ENCODE data around the gene BCL10. TPM values are rescaled to one million over a fixed set of nuclear protein-coding genes. Genes with fewer than 3 reads are reported as not detected.

The BCL10 gene
- total RNA-seq, 1 donor from 2014 or later = 25.9 TPM

DNA sequence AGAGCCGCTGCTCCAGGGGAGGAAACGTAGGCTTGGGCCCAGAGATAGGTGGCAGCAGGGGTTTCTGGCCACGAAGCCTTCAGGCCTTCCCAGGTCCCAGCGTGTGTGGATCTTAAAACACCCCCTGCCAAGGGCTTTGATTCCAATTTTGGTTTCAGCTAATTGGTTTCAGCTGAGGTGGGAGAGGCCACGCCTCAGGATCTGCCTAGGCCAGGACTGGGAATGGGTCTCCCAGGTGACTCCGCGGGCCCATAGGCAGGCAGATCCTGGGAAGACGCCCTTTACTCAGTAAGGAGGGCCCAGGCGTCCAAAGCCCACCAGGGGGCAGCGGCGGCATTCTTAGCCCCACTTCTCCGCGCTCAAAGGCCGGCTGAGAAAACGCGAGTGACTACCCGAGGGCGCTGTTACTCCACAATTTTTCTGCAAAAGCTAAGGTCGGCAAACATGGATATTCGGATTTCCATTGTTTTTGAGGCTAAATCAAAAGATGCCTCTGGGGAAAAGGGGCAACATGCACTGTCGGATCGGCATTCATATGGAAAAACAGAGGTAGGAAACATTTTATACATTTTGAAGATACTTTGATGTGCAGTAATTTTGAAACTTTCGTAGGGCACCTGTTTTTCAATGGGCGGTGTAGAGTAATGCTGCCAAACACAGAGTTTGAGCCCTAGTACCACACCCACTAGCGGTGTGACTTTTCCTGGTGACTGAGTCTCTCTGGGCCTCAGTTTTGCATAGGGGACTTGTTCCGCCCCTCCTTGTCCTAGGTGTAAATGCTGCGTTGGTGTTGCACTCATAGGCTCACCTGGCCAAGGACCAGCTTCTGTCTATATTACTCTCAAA lies 31.8 kb upstream of the BCL10 start:
- no peaks in the 10 kb centered on the region for H3K36me3 ChIP-seq
- ATAC-seq (peak; percentile 98), DNase-seq (peak; percentile 92)
- H3K27ac ChIP-seq = no peak overlapping the region
- peaks cover 6% of the 10 kb centered on the region for H3K4me1 ChIP-seq
- intact Hi-C loops (cut with DNase I) = loop anchor here (5.0 kb wide), 1 partner anchor 384 kb away; no protein-coding TSS in a partner anchor
- TF ChIP-seq CTCF (IDR thresholded peaks at IDR 0.05) = peak; percentile 96
- no peaks in the 10 kb centered on the region for H3K9me3 ChIP-seq
- no peaks in the 10 kb centered on the region for H3K27me3 ChIP-seq
- no peak overlapping the region for H3K4me3 ChIP-seq

- DNase-seq (no peak), ATAC-seq (no peak)
- intact Hi-C loops (cut with DNase I) = loop anchor here (5.0 kb wide), 1 partner anchor 386 kb away; no protein-coding TSS in a partner anchor
- peaks cover 6% of the 10 kb centered on the region for H3K4me1 ChIP-seq
- no peak for TF ChIP-seq CTCF (IDR thresholded peaks at IDR 0.05)
- H3K36me3 ChIP-seq = no peaks in the 10 kb centered on the region
- H3K27me3 ChIP-seq = no peaks in the 10 kb centered on the region
- no peaks in the 10 kb centered on the region for H3K9me3 ChIP-seq
- H3K27ac ChIP-seq = no peak overlapping the region
- H3K4me3 ChIP-seq = no peak overlapping the region
Measured at GRCh38 chr1:85306236-85306635, 29.8 kb upstream of the BCL10 start.

GRCh38 chr1:85303440-85304162 lies 27.2 kb upstream of the BCL10 start:
- Histone ChIP-seq H3K4me3 (no peak overlapping the region), H3K4me1 (peaks cover 10% of the 10 kb centered on the region), H3K9me3 (no peaks in the 10 kb centered on the region), H3K36me3 (no peaks in the 10 kb centered on the region), H3K27me3 (no peaks in the 10 kb centered on the region), H3K27ac (no peak overlapping the region)
- TF ChIP-seq CTCF (IDR thresholded peaks at IDR 0.05) = no peak
- no peak for ATAC-seq
- no peak for DNase-seq
- intact Hi-C loops (cut with DNase I) = no loop called here

- Histone ChIP-seq H3K9me3 (no peaks in the 10 kb centered on the region), H3K27me3 (no peaks in the 10 kb centered on the region), H3K4me3 (no peak overlapping the region), H3K36me3 (no peaks in the 10 kb centered on the region), H3K27ac (no peak overlapping the region), H3K4me1 (peaks cover 23% of the 10 kb centered on the region)
- DNase-seq = no peak
- ATAC-seq = no peak
- intact Hi-C loops (cut with DNase I) = no loop called here
- TF ChIP-seq CTCF (IDR thresholded peaks at IDR 0.05) = no peak
Measured at GRCh38 chr1:85300140-85300539, 23.7 kb upstream of the BCL10 start.

GRCh38 chr1:85297855-85298629 lies 21.6 kb upstream of the BCL10 start:
- DNase-seq = no peak

More at GRCh38 chr1:85297855-85298629, 21.6 kb upstream of the BCL10 start:
- Histone ChIP-seq H3K9me3 (no peaks in the 10 kb centered on the region), H3K4me3 (peak overlapping the region; percentile 15), H3K36me3 (no peaks in the 10 kb centered on the region), H3K27ac (peak overlapping the region; percentile 38), H3K4me1 (peaks cover 27% of the 10 kb centered on the region), H3K27me3 (no peaks in the 10 kb centered on the region)
- ATAC-seq = peak; percentile 84
- no peak for TF ChIP-seq CTCF (IDR thresholded peaks at IDR 0.05)
- intact Hi-C loops (cut with DNase I) = no loop called here

All from upper lobe of right lung (tissue), 1 donor.